Keratinocyte (primary cell): ENCODE data around the gene SPAG16. TPM values are rescaled to one million over a fixed set of nuclear protein-coding genes. Genes with fewer than 3 reads are reported as not detected.
A peak's percentile ranks its signal among the peaks of the same experiment; 100 is the strongest.

Experiments used
- DNase-seq: peaks from one replicate; pipeline ENCODE4 v3.0.0-alpha.2; 2011; ENCODE audit warnings: low read depth, missing footprints, low spot score
- FAIRE-seq: peaks from 2 replicates; lab custom pipeline; 2011; peaks lifted over from hg19 to GRCh38; lab: Jason Lieb, UNC
- H2AFZ ChIP-seq: 2 replicates; pipeline ENCODE4 v1.6.0; 2012; ENCODE audit warnings: low read length, control low read depth, inconsistent platforms; ENCODE audit not compliant: control insufficient read depth
- H3K27ac ChIP-seq: 2 replicates; pipeline ENCODE4 v1.5.1; 2011; ENCODE audit warnings: low read length; ENCODE audit not compliant: control insufficient read depth, insufficient read depth
- H3K27me3 ChIP-seq: 3 replicates; pipeline ENCODE4 v1.6.0; 2011; ENCODE audit warnings: low read length; ENCODE audit not compliant: control insufficient read depth, insufficient read depth; ENCODE audit errors: extremely low read depth
- H3K36me3 ChIP-seq, 2 experiments: 2 replicates in 1 of 2; 3 replicates in 1 of 2; pipeline ENCODE4 v1.5.1; 2011; ENCODE audit warnings: low read length in 2 of 2, mild to moderate bottlenecking in 1 of 2; ENCODE audit not compliant: control insufficient read depth in 2 of 2, insufficient read depth in 2 of 2; ENCODE audit errors: extremely low read depth in 1 of 2
- H3K4me1 ChIP-seq: 3 replicates; pipeline ENCODE4 v1.5.1; 2011; ENCODE audit warnings: low read length; ENCODE audit not compliant: control insufficient read depth, insufficient read depth; ENCODE audit errors: extremely low read depth
- H3K4me2 ChIP-seq: 3 replicates; pipeline ENCODE4 v1.6.0; 2011; ENCODE audit warnings: low read depth, low read length; ENCODE audit not compliant: control insufficient read depth, insufficient read depth; ENCODE audit errors: extremely low read depth
- H3K4me3 ChIP-seq, 3 experiments: fragments of 200-600 bp in 1 of 3; sonication (generic) in 1 of 3; 2 replicates in 2 of 3; 3 replicates in 1 of 3; pipeline ENCODE4 v1.5.1; 2011 to 2016; ENCODE audit warnings: low read length in 3 of 3, mild to moderate bottlenecking in 3 of 3, control low read depth in 2 of 3, inconsistent platforms in 1 of 3, low read depth in 1 of 3, mixed read lengths in 1 of 3, mixed run types in 1 of 3, moderate library complexity in 1 of 3; ENCODE audit not compliant: control insufficient read depth in 2 of 3, insufficient read depth in 2 of 3; ENCODE audit errors: extremely low read depth in 1 of 3
- H3K79me2 ChIP-seq: 2 replicates; pipeline ENCODE4 v1.6.0; 2012; ENCODE audit warnings: low read length; ENCODE audit not compliant: control insufficient read depth, insufficient read depth
- H3K9ac ChIP-seq: 3 replicates; pipeline ENCODE4 v1.6.0; 2011; ENCODE audit warnings: low read length; ENCODE audit not compliant: control insufficient read depth, insufficient read depth; ENCODE audit errors: extremely low read depth
- H3K9me1 ChIP-seq: 3 replicates; pipeline ENCODE4 v1.6.0; 2011; ENCODE audit warnings: low read length; ENCODE audit not compliant: control insufficient read depth, insufficient read depth; ENCODE audit errors: extremely low read depth
- H3K9me3 ChIP-seq: 2 replicates; pipeline ENCODE4 v1.5.1; 2012; ENCODE audit warnings: low read depth, low read length; ENCODE audit not compliant: control insufficient read depth
- H4K20me1 ChIP-seq: 3 replicates; pipeline ENCODE4 v1.6.0; 2011; ENCODE audit warnings: low read length; ENCODE audit not compliant: control insufficient read depth, insufficient read depth; ENCODE audit errors: extremely low read depth
- EZH2 ChIP-seq: IDR thresholded peaks from one replicate; pipeline ENCODE4 v1.6.1; 2012; ENCODE audit warnings: inconsistent platforms, mild to moderate bottlenecking, low read length, moderate library complexity
- dilution Hi-C: fragments of 300-500 bp; cut with MboI; formaldehyde crosslinking; loops from one replicate; pipeline ENCODE4 v1.7.0; 2020; ENCODE audit warnings: low sequenced_read_pairs; ENCODE audit not compliant: extremely low pct_ligation_motif_present
- polyA plus RNA-seq, 5 experiments: library from polyadenylated mRNA; depleted of rRNA in 3 of 5; stranded (reverse) in 3 of 5; stranded (forward) in 1 of 5; unstranded in 1 of 5; fragments of >200 nt; gene quantifications; 1 replicate in 1 of 5; 2 replicates in 3 of 5; 3 replicates in 1 of 5; pipeline versions ENCODE4 v1.2.1 to v1.2.3, GENCODE V29; 2011 to 2012; ENCODE audit warnings: missing spikeins in 2 of 5, low read depth in 1 of 5, low replicate concordance in 1 of 5
- TF ChIP-seq, protein P1 (sequence below), 3 experiments: IDR thresholded peaks in 1 of 3; conservative IDR thresholded peaks in 1 of 3; optimal IDR thresholded peaks in 1 of 3; 2 replicates in 2 of 3; 3 replicates in 1 of 3; pipeline versions ENCODE3 to v1.5.1; 2011; ENCODE audit warnings: low read length in 3 of 3, mild to moderate bottlenecking in 3 of 3, moderate library complexity in 2 of 3, control low read depth in 1 of 3, inconsistent platforms in 1 of 3; ENCODE audit not compliant: insufficient read depth in 2 of 3; ENCODE audit errors: extremely low read depth in 1 of 3

SPAG16 gene
- polyA plus RNA-seq, 1 donor (not counting 4 experiments of a cell fraction or from before 2014, with no cell fraction given), result 19.6 TPM

DNA sequence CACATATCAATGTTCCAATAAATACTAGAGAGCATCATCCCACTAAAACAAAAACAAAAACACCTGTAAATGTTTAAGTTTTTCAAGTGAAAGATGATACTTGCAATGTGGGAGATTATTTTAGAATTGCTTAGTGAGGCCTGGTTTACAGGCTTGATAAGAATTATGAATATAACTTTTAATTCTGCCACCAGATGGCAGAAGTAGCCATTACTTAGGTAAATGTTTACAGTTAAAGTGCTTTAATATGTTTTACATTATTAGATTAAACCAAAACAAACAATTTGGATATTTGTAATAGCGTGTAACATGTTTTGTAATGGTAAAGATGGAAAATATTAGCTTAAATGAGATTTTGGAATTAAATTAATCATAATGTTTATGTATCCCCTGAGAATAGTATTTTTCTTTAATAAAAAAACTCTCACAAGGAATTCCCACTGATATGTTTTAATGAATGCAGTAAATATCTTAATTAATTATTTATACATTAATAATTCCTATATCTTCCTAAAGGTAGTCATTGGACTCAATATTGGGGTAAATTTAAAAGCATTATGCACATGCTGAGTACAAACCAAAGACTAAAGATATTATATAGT lies 522.0 kb downstream of the SPAG16 start:
- dilution Hi-C loops, result no loop called here
- no peaks in the 10 kb centered on the region for H3K79me2 ChIP-seq
- no peak overlapping the region for H3K4me2 ChIP-seq
- no peaks in the 10 kb centered on the region for H3K27me3 ChIP-seq
- DNase-seq, result no peak
- H3K9me3 ChIP-seq, result no peaks in the 10 kb centered on the region
- no peaks in the 10 kb centered on the region for H3K36me3 ChIP-seq
- H4K20me1 ChIP-seq, result no peaks in the 10 kb centered on the region
- no peak overlapping the region for H3K27ac ChIP-seq
- H2AFZ ChIP-seq, result no peak overlapping the region
- H3K4me3 ChIP-seq, result no peak overlapping the region
- TF ChIP-seq, protein P1, sequence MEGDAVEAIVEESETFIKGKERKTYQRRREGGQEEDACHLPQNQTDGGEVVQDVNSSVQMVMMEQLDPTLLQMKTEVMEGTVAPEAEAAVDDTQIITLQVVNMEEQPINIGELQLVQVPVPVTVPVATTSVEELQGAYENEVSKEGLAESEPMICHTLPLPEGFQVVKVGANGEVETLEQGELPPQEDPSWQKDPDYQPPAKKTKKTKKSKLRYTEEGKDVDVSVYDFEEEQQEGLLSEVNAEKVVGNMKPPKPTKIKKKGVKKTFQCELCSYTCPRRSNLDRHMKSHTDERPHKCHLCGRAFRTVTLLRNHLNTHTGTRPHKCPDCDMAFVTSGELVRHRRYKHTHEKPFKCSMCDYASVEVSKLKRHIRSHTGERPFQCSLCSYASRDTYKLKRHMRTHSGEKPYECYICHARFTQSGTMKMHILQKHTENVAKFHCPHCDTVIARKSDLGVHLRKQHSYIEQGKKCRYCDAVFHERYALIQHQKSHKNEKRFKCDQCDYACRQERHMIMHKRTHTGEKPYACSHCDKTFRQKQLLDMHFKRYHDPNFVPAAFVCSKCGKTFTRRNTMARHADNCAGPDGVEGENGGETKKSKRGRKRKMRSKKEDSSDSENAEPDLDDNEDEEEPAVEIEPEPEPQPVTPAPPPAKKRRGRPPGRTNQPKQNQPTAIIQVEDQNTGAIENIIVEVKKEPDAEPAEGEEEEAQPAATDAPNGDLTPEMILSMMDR (optimal IDR thresholded peaks at IDR 0.05 in 1 of 3, IDR thresholded peaks at IDR 0.05 in 1 of 3, conservative IDR thresholded peaks at IDR 0.05 in 1 of 3; ENCODE audit: extremely low read depth in 1 of 3, insufficient read depth in 2 of 3, low read length in 3 of 3), result peak in 1 of 3 experiments; percentile 20
- TF ChIP-seq EZH2, result no peak
- H3K4me1 ChIP-seq, result no peaks in the 10 kb centered on the region
- FAIRE-seq, result no peak
- no peaks in the 10 kb centered on the region for H3K9me1 ChIP-seq
- no peak overlapping the region for H3K9ac ChIP-seq

DNA sequence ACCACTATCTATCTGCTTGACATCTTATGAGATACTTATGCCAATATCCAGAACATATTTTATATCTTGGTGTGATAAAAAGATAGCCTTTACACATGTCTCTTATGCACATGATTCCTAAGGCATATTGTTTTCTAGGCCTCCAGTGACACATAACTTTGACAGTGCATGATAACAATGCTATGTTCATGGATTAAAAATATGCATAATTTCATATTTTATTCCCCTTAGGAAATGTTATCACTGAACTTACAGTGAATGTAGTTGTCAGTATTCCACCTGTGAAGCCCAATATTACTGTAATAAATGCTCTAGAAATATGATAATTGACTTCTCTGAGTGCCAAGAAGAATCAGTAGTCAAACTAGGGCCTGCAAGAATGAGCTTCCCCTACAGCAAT lies 532.3 kb downstream of the SPAG16 start:
- no peaks in the 10 kb centered on the region for H3K9me1 ChIP-seq
- H3K36me3 ChIP-seq, result no peaks in the 10 kb centered on the region
- H3K79me2 ChIP-seq, result no peaks in the 10 kb centered on the region
- H3K4me1 ChIP-seq, result no peaks in the 10 kb centered on the region
- no peak overlapping the region for H3K4me2 ChIP-seq
- dilution Hi-C loops, result no loop called here
- no peak overlapping the region for H3K9ac ChIP-seq
- no peak overlapping the region for H3K4me3 ChIP-seq
- H3K9me3 ChIP-seq, result no peaks in the 10 kb centered on the region
- no peak overlapping the region for H3K27ac ChIP-seq
- H4K20me1 ChIP-seq, result no peaks in the 10 kb centered on the region
- no peaks in the 10 kb centered on the region for H3K27me3 ChIP-seq
- DNase-seq (no peak), FAIRE-seq (no peak)
- H2AFZ ChIP-seq, result no peak overlapping the region
- TF ChIP-seq, protein P1 (optimal IDR thresholded peaks at IDR 0.05 in 1 of 3, IDR thresholded peaks at IDR 0.05 in 1 of 3, conservative IDR thresholded peaks at IDR 0.05 in 1 of 3; ENCODE audit: extremely low read depth in 1 of 3, insufficient read depth in 2 of 3, low read length in 3 of 3), result no peak
- no peak for TF ChIP-seq EZH2
